ENCODE measurements around the gene ARHGAP24.

DNA sequence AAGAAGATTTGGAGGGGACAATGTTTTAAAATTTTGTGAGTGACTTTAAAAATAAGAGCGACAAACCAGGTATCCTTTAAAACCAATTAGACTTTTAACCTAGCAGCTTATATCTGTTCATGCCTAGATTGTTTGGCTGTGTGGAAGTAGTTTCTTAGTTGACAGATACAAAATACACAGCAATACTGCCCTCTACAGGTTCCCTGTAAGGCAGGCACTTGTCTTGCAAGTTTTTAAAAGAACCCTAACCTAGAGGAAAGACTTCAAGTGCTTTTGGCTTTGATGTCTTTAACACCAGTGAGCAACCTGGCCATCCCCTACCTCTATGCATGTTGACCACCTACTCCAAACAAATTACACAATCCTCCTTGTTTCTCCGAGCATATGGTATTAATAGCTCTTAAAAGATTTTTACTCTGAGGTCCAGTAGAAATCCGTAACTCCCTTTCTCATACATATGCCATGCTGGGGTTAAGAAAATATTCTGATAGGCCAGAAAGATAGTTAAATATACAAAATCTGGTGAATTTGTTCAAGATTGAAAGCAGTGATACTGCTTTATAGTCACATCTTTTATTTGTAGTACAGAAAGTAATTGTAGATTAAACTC, 273.0 kb downstream of the ARHGAP24 start:
- TF ChIP-seq EP300 (IDR thresholded peaks at IDR 0.05), result no peak
- TF ChIP-seq, protein P1, sequence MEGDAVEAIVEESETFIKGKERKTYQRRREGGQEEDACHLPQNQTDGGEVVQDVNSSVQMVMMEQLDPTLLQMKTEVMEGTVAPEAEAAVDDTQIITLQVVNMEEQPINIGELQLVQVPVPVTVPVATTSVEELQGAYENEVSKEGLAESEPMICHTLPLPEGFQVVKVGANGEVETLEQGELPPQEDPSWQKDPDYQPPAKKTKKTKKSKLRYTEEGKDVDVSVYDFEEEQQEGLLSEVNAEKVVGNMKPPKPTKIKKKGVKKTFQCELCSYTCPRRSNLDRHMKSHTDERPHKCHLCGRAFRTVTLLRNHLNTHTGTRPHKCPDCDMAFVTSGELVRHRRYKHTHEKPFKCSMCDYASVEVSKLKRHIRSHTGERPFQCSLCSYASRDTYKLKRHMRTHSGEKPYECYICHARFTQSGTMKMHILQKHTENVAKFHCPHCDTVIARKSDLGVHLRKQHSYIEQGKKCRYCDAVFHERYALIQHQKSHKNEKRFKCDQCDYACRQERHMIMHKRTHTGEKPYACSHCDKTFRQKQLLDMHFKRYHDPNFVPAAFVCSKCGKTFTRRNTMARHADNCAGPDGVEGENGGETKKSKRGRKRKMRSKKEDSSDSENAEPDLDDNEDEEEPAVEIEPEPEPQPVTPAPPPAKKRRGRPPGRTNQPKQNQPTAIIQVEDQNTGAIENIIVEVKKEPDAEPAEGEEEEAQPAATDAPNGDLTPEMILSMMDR (IDR thresholded peaks at IDR 0.05), result peak; percentile 49 to 60 (median 52)
- no peak for TF ChIP-seq POLR2A (IDR thresholded peaks at IDR 0.05)

Data from ovary (tissue), 3 donors.